Osteoblast (primary cell): ENCODE data around the gene ZNF487. TPM values are rescaled to one million over a fixed set of nuclear protein-coding genes. Genes with fewer than 3 reads are reported as not detected.

Source experiments
- DNase-seq: peaks from one replicate; pipeline ENCODE4 v3.0.0; 2011; ENCODE audit warnings: low spot score, mixed read lengths; ENCODE audit not compliant: insufficient read length; ENCODE audit errors: missing footprints
- H2AFZ ChIP-seq: 2 replicates; pipeline ENCODE4 v1.6.0; 2011; ENCODE audit warnings: mild to moderate bottlenecking, low read length
- H3K27ac ChIP-seq: 2 replicates; pipeline ENCODE4 v1.5.1; 2011; ENCODE audit warnings: mild to moderate bottlenecking, low read depth, low read length, moderate library complexity
- H3K27me3 ChIP-seq: 2 replicates; pipeline ENCODE4 v1.6.0; 2012; ENCODE audit warnings: mild to moderate bottlenecking, control low read depth, inconsistent platforms, low read length, moderate library complexity; ENCODE audit not compliant: insufficient read depth
- H3K36me3 ChIP-seq: 2 replicates; pipeline ENCODE4 v1.5.1; 2011; ENCODE audit warnings: mild to moderate bottlenecking, low read length, control low read depth, moderate library complexity; ENCODE audit not compliant: insufficient read depth
- H3K4me1 ChIP-seq: 2 replicates; pipeline ENCODE4 v1.5.1; 2011; ENCODE audit warnings: mild to moderate bottlenecking, low read length, control low read depth, moderate library complexity; ENCODE audit not compliant: insufficient read depth
- H3K4me2 ChIP-seq: 2 replicates; pipeline ENCODE4 v1.6.0; 2011; ENCODE audit warnings: mild to moderate bottlenecking, low read length; ENCODE audit not compliant: insufficient read depth
- H3K4me3 ChIP-seq: fragments of 200-600 bp; sonication (generic); 3 replicates; pipeline ENCODE4 v1.5.1; 2012; ENCODE audit warnings: mild to moderate bottlenecking, low read length, inconsistent platforms; ENCODE audit not compliant: insufficient read depth
- H3K79me2 ChIP-seq: 2 replicates; pipeline ENCODE4 v1.6.0; 2012; ENCODE audit warnings: mild to moderate bottlenecking, low read length, control low read depth, inconsistent platforms; ENCODE audit not compliant: insufficient read depth
- H3K9me3 ChIP-seq: 2 replicates; pipeline ENCODE4 v1.5.1; 2011; ENCODE audit warnings: low read depth, low read length, control low read depth
- H4K20me1 ChIP-seq: 2 replicates; pipeline ENCODE4 v1.6.0; 2012; ENCODE audit warnings: mild to moderate bottlenecking, low read length, control low read depth; ENCODE audit not compliant: insufficient read depth
- total RNA-seq: library from RNA; depleted of rRNA; stranded (reverse); fragments of >200 nt; gene quantifications from 2 replicates; pipeline ENCODE4 v1.2.3, GENCODE V29; 2012
- TF ChIP-seq, protein P1 (sequence below): IDR thresholded peaks from 2 replicates; pipeline ENCODE4 v1.5.1; 2011; ENCODE audit warnings: mild to moderate bottlenecking, low read depth, low read length, moderate library complexity; ENCODE audit errors: extremely low read depth

Gene ZNF487
- total RNA-seq, 1 donor = 8.3 TPM

DNA sequence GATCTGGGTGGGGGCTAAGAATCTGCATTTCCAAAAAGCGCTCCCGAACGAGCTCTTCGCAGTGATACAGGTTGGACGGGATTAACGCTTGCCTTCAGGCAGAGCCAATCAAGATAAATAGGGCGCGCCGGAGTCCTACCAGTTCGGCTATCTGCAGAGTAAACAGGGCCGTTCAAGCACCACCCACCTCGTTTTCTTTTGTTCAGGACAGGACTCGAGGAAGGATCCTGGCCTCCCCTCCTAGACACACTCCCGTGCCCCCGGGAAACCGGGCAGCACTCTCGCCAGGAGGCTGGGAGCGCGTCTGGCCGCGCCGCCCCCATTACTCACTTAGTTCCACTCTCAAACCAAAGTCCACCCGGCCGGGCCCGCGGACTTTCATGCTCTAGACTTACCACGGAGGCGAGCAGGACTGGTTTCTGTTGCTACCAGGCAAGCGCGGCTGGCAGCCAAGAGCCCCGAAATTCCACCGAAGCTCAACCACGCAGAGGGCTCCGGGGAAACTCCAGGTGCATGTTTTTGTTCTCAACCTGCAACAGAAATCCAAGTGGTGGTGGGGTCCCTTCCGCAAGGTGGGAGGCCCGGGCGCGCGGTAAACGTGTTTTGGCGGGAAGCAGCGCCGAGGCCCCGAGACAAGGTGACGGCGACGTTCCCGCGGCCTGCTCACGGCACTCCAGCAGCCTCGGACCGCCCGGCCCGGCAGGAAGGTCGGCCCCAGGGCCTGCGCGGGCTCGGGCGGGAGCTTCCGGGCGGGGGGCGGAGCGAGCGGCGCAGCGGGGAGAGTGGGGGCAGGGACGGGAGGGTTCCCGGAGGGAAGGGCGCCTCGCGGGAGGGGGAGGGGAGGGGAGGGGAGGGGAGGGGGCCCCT, 40.6 kb upstream of the ZNF487 start:
- Histone ChIP-seq H3K79me2 (peaks cover 98% of the 10 kb centered on the region), H3K4me2 (peak overlapping the region; percentile 81), H3K27me3 (no peaks in the 10 kb centered on the region), H2AFZ (peak overlapping the region; percentile 35), H3K4me3 (peak overlapping the region; percentile 77), H3K4me1 (peaks cover 39% of the 10 kb centered on the region), H3K27ac (peak overlapping the region; percentile 75), H3K36me3 (peaks cover 38% of the 10 kb centered on the region), H4K20me1 (peaks cover 68% of the 10 kb centered on the region), H3K9me3 (no peaks in the 10 kb centered on the region)
- TF ChIP-seq, protein P1, sequence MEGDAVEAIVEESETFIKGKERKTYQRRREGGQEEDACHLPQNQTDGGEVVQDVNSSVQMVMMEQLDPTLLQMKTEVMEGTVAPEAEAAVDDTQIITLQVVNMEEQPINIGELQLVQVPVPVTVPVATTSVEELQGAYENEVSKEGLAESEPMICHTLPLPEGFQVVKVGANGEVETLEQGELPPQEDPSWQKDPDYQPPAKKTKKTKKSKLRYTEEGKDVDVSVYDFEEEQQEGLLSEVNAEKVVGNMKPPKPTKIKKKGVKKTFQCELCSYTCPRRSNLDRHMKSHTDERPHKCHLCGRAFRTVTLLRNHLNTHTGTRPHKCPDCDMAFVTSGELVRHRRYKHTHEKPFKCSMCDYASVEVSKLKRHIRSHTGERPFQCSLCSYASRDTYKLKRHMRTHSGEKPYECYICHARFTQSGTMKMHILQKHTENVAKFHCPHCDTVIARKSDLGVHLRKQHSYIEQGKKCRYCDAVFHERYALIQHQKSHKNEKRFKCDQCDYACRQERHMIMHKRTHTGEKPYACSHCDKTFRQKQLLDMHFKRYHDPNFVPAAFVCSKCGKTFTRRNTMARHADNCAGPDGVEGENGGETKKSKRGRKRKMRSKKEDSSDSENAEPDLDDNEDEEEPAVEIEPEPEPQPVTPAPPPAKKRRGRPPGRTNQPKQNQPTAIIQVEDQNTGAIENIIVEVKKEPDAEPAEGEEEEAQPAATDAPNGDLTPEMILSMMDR = no peak
- DNase-seq = peak; percentile 95

DNA sequence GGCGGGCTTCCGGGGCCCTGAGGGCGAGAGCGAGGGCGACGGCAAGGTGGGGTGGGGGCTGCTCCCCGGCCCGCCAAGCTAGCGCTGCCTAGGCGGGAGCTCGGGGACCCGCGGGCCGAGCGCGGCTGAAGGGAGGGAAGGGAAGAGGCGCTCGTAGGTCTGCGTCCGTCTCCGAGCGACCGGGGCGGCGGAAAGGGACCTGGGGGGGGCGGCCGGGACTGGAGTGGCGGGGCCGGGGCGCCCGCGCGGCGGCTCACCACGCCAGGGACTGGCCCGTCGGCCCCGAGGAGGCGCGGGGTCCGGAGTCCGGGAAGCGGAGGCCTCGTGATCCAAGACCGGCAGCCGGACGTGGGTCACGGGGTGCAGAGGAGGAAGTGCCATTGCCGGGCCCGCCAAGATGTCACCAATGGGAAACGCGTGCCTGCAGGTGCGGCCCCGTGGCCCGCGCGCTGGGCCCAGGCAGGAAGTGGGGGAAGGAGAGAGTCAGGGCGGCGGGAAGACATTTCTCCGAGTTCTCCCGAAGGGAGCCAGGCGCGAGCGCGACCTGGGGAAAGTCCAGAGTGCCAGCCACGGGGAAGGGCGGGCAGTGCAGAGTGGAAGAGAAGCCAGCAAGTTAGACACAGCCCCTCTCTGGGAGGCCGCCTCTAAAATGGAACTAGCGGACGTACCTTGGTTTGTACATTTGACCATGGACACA, 39.8 kb upstream of the ZNF487 start:
- DNase-seq = peak; percentile 96
- Histone ChIP-seq H3K36me3 (peaks cover 31% of the 10 kb centered on the region), H3K4me3 (peak overlapping the region; percentile 77), H3K4me2 (peak overlapping the region; percentile 81), H3K9me3 (no peaks in the 10 kb centered on the region), H3K27me3 (no peaks in the 10 kb centered on the region), H3K79me2 (peaks cover 98% of the 10 kb centered on the region), H2AFZ (peak overlapping the region; percentile 56), H3K4me1 (peaks cover 39% of the 10 kb centered on the region), H3K27ac (peak overlapping the region; percentile 57), H4K20me1 (peaks cover 76% of the 10 kb centered on the region)
- TF ChIP-seq, protein P1 = no peak

DNA sequence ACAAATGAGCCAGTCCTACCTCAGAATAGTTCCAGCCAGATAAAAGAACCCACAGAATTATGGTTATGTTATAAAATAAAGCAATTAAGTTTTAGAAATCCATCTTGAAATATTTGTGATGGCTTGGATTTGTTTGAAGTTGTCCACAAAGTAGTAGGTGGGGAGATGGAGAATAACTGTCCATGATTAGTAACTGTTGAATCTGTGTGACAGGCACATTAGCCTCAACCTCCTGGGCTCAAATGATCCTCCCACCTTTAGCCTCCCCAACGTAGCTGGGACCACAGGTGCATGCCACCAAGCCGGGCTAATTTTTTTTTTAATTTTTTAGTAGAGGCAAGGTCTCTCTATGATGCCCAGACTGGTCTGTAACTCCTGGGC, 38.0 kb upstream of the ZNF487 start:
- Histone ChIP-seq H3K79me2 (peaks cover 98% of the 10 kb centered on the region), H3K27me3 (no peaks in the 10 kb centered on the region), H3K36me3 (peaks cover 15% of the 10 kb centered on the region), H3K4me2 (no peak overlapping the region), H3K9me3 (no peaks in the 10 kb centered on the region), H3K27ac (peak overlapping the region; percentile 57), H2AFZ (no peak overlapping the region), H3K4me1 (peaks cover 42% of the 10 kb centered on the region), H4K20me1 (peaks cover 79% of the 10 kb centered on the region), H3K4me3 (no peak overlapping the region)
- TF ChIP-seq, protein P1 = no peak
- DNase-seq = no peak
